Stimulated activated CD4-positive, alpha-beta T cell treated with anti-CD3 and anti-CD28 coated beads, Interleukin-1b, Interleukin-23, amount 100 ng/mL, for 24 hours (primary cell): Measurements from ENCODE around the gene RIBC2.
"Not testable (repeated sequence)": the region's sequence is repeated elsewhere in the genome, so short reads cannot be mapped to it uniquely, and the experiment has no call there.

Source experiments
- DNase-seq, 4 experiments: peaks; one replicate each; pipeline ENCODE4 v3.0.0-alpha.2; 2020; ENCODE audit warnings: low read depth in 4 of 4, low spot score in 1 of 4

The RIBC2 gene

DNA sequence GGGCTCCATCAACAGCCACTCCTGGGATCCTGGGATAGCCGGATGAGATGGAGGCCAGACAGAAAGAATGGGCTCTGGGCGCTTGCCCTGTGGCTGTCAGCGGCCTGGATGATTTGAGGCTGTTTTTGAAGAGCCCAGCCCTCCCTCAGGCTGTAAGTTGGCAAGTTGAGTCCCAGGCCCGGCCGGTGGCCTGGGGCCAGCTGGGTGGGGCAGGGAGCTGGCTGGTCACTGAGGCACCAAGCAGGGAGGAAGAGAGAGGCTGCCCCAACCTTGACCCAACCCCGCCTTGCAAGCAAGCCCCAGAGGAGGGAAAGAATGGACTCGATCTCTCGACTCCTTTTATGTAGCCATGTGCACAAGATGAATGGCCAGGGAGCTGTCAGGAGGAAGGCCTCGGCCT is 34.9 kb downstream of the RIBC2 start:
- DNase-seq, result no peak

DNA sequence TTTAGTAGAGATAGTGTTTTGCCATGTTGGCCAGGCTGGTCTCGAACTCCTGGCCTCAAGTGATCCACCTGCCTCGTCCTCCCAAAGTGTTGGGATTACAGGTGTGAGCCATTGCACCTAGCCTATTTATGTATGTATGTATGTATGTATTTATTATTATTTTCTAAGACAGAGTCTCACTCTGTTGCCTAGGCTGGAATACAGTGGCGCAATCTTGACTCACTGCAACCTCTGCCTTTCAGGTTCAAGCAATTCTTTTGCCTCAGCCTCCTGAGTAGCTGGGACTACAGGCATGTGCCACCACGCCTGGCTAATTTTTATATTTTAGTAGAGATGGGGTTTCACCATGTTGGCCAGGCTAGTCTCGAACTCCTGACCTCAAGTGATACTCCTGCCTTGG is 35.9 kb downstream of the RIBC2 start:
- not testable (repeated sequence) for DNase-seq

DNA sequence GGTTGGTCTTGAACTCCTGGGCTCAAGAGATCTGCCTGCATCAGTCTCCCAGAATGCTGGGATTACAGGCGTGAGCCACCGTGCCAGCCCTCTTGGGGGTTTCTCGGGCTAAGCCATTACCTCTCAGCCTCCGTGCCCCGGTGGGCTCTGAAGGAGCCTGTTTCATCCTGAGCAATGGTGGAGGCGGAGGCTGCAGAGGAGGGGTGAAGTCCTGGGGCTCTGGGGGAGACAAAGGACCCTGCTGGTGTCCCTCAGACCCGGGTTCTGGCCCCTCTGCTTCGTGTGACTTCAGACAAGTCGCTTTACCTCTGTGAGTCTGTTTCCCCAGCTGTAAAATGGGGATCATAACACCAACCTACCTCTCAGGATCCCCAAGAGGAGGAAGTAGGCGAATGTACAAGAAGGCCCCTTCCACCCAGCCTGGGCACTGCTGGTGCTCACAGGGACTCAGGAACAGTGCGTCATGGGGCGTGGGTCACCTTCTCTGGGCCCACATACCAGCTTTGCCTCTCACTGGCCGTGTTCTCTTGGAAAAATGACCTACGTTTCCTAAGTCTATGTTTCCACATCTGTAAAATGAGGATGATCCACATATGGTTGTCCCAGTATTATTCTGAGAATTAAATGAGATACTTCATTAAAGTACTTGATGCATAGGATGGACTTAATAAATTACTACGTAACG is 36.8 kb downstream of the RIBC2 start:
- DNase-seq, result no peak

DNA sequence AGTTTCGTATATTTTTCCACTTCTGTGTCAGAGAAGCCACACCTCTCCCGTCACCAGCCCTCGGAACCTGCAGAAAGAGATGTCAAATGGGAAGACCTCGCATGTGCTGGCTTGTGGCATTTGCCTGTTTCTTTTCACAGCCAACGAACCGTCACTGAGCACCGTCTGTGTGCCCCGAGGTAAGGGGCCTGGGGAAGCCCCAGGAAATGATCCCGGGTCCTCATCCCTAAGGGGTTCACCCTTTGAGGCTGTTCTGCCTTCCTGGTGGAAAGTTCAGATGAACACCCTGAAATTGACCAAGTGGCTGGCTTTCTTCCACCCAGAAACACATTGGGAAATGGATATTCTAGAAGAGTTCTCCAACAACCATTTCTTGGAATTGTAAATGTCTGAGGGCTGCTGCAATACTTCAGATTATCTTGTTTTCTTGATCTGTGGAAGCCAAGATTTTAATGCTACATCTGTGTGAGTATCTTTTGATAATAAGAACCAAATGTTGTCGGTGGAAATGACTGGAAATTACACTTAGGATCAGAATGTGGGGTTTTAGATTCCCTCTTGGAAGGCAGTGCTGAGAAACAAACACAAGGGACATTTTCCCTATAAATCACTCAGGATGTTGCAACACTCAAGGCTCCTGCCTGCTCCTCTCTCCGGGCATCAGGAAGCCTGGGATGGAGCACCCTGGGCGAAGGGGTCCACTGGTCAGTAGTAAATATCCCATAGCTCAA is 37.6 kb downstream of the RIBC2 start:
- DNase-seq, result no peak

DNA sequence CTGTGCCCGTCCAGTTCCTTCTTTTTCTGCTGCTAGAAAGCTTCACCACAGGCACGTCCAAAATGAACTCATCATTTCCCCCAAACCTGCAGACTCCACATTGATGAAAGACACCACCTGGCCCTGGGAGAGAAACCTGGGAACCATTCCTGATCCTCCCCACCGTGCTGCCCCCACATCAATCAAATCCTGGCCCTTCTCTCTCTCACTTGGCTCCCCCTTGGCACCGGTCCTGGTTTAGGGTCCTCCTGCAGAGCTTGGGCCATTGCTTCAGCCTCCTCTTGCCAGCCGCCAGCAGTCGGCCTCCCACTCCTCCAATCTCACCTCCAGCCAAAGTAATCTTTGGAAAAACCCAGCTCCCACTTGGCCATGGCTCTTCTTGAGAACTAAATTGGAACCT is 38.5 kb downstream of the RIBC2 start:
- DNase-seq, result no peak

DNA sequence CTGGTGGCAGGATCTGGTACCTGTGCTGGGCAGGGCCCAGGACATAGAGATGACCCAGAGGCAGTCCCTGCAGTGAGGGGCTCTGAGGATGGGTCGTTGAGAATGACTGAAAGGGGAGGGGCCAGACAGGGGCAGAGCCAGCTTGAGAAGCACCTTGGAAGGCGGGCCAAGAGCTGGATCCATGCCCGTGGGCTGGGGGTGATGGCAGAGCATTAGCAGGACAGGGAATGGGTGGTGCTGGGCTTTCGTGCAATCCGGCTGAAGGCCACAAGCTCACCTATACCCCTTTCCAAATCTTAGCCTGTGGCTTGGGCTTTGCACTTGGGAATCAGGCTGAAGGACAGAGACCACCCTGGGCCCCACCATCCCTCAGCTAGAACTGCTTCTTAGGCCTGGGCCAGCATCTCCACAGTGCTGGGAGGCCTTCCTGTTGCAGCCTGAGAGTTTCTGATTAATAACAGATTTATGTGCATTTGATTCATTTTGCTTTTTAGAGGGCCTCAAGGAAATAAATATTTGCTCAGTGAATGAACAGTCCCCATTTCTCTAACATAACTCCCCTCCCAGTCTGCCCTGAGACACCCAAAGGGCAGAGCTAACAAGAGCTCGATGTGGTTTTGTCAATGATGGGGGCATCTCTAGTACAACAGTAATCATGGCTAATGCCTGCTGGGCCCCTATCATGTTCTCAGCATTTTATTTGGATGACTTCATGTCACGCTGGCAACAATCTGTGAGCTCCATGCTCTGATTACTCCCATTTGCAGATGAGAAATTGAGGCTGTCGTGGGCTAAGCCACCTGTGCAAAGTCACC is 39.3 kb downstream of the RIBC2 start:
- no peak for DNase-seq

DNA sequence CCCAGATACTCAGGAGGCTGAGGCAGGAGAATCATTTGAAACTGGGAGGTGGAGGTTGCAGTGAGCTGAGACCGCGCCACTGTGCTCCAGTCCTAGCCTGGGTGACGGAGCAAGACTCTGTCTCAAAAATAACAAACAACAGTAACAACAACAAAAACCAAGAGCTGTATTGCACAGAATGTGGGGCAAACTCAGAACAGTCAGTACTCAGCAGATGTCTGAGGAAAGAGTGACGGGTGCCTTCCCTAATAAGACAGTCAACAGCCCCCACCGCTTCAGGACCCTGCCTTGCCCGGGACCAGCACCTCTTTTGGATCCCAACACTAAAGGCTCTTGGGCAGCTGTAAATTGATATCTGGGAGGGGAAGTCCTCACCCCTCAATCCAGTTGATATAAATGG is 40.3 kb downstream of the RIBC2 start:
- DNase-seq, result no peak

DNA sequence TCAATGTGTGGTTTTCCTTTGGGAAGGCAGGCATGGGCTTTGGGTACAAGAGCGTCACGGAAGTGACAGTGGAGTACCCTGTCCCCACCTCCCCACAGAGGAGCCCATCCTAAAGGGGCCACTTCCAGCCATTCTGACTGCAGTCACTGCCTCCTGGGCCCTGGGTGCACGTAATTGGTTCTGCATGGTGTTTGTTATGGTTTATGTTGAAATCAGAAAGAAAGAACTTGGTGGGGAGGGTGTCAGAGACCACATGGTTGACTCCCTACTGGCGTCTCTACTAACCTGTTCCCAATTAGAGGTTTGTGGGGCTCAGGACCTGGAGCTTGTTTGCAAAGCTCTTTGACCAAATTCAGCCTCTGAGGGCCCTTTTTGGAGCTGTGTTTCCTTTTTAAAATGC is 40.8 kb downstream of the RIBC2 start:
- no peak for DNase-seq

DNA sequence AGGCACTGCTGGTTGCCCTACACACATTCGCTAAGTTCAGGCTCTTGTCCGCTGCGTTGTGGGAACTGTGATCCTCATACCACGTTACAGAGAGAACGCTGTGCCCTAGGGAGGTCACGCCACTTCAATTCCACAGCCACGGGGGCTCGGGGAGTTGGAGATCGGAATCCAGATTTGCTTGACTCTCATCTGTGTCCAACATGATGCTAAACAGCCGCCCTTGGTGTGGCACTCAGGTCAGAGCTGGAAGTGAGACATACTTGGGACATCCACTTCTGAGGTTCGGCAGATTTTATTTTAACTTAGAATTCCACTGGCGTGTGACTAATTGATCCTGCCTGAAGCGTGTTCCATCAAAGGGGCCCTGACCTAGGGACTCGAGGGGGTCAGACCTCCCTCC is 41.7 kb downstream of the RIBC2 start:
- DNase-seq, result no peak

DNA sequence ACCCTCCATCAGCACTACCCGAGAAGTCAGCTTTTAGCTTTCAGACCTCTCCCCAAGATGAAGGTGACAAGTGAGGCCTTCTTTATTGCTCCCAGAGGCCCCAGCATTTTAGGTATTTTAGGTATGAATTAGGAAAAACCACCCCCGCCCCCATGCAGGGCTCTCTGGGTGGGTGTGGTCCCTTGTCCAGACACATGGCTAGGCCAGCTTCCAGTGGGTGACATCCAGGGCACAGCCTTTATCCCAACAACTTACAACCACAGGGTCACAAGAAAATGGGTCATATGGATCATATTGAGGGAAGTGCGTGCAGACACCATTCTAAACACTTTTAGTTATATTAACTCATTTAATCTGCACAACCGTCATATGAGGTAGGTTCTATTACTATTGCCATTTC is 42.1 kb downstream of the RIBC2 start:
- no peak for DNase-seq

DNA sequence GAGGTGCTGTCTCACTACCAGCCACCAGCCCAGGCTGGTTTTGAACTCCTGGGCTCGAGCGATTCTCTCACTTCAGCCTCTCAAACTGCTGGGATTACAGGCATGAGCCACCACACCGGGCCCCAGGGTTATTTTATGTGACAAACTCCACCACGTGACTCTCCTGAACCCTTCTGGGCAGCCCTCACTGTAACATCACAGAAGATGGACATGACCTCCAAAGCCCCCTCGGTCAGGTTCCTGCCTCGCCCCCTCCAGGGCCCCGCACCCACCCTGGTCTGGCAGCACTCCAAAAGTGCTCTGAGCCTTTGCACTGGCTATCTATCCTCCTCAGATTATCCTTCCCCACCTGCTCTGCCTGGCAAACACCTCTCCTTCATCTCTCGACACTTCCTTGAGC is 43.3 kb downstream of the RIBC2 start:
- DNase-seq, result no peak

DNA sequence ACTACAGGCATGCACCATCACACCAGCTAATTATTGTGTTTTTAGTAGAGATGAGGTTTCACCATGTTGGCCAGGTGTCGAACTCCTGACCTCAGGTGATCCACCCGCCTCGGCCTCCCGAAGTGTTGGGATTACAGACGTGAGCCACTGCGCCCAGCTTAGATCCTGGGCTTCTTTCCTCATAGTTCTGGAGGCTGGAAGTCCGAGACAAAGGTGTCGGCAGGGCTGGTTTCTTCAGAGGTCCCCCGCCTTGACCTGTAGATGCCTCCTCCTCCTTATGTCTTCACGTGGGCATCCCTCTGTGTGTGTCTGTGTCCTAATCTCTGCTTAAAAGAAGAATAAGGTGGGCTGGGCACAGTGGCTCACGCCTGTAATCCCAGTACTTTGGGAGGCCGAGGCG is 45.0 kb downstream of the RIBC2 start:
- DNase-seq, result no peak

DNA sequence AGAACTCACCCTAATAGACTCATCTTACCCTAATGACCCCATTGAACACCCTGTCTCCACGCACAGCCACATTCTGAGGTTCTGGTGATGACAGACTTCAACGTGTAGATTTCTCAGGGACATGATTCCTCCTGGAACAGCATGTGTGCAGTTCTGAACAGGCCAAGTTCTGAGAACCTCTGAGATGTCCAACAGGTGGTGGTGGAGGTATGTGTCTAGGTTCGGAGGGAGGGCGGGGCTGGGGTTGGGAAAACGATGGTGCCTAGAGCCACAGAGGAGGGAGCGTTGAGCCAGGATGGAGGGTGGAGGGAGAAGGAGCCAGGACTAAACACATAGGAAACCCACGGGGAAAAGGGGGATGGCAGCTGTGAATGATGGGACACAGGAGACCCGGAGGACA is 45.7 kb downstream of the RIBC2 start:
- no peak for DNase-seq

DNA sequence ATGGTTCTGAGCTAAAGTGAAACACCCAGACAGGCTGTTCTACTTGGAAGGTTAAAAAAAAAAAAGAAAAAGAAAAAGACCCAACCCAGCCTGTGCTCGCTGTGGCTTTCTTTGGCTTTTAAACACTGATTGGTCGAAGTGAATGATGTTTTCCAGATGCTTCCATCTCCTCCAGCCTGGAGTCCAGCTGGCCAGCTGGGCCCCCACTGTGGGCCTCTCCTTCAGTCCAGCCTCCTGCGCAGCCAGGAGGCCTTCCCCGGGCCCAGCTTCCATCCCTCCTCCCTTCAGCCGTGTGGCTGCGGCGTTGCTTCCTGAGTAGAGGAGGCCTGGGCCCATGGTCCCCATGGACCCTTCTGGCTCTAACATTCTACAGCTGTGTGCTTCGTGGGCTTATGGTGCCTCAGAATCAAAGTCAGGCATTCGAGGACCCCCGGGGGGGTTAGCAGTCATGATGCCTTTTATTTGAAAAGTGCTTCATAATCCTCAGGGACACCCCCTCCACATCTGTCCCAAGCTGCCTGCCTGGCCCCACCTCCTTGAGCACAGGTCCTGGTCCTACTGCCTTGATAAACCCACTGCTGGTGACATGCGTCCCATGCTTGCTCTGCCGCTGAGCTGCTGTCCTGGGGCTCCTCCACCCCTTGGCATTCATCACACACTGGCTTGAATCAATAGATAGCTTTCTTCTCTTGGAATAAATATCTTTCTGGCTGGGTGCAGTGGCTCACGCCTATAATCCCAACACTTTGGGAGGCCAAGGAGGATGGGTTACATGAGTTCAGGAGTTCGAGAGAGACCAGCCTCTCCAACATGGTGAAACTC is 47.0 kb downstream of the RIBC2 start:
- no peak for DNase-seq

DNA sequence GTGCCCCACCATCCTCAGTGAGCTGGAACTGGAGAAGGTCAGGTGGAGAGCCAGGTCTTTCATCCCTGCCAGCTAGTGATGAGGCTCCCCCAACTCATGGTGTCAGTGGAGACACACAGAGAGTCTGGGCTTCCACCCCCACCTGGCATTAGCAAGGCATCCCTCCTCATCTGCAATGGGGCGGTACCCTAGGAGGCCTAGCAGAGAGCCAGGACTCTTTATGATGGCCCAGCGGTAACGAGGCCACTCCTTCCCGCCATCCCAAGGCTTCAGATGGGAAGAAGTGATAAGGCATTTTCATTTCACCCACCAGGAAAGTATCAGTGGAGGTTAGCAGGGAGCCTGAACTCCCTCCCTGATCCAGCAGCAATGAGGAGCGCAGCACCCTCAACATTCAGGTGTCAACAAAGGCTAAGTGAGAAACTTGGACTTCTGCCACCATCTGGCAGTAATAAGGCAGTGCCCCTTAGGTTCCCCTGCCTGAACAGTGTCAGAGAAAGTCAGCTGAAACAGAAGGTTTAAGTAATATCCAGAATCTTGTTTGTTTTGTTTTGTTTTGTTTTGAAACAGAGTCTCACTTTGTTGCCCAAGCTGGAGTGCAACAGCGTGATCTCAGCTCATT is 48.7 kb downstream of the RIBC2 start:
- no peak for DNase-seq

DNA sequence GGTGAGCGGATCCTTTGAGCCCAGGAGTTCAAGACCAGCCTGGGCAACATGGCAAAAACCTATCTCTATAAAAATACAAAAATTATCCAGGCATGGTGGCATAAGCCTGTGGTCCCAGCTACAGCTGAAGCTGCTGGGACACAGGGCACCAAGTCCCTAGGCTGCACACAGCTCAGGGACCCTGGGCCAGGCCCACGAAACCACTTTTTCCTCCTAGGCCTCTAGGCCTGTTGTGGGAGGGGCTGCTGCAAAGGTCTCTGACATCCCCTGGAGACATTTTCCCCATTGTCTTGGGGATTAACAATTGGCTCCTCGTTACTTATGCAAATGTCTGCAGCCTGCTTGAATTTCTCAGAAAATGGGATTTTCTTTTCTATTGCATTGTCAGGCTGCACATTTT is 50.2 kb downstream of the RIBC2 start:
- not testable (repeated sequence) for DNase-seq

DNA sequence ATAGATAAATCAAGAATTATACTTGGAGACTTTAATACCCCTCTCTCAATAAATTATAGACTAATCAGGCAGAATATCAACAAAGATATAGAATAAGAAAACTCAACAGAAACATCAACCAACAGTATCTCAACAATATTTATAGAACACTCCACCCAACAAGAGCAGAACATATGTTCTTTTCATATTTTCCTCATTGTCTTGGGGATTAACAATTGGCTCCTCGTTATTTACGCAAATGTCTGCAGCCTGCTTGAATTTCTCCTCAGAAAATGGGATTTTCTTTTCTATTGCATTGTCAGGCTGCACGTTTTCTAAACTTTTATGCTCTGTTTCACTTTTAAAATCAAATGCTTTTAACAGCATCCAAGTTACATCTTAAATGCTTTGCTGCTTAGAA is 52.1 kb downstream of the RIBC2 start:
- no peak for DNase-seq

DNA sequence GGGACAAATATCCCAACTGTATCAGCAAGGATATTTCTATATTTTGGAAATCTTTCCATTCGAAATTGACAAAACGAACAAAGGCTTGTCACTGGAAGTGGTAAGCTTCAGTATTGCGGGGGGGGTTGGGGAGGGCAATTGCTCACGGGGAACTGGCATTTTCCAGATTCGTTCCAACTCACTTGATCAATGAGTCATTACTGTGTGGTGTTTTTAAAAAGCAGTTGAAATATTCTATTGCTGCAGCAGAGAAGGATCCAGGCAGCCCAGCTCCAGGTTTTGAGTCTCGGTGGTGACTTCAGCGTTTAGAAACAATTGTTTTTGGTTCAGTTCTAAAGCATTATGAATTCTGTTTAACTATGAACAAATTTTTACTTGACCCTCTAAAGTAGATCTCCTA is 55.4 kb downstream of the RIBC2 start:
- DNase-seq, result no peak

DNA sequence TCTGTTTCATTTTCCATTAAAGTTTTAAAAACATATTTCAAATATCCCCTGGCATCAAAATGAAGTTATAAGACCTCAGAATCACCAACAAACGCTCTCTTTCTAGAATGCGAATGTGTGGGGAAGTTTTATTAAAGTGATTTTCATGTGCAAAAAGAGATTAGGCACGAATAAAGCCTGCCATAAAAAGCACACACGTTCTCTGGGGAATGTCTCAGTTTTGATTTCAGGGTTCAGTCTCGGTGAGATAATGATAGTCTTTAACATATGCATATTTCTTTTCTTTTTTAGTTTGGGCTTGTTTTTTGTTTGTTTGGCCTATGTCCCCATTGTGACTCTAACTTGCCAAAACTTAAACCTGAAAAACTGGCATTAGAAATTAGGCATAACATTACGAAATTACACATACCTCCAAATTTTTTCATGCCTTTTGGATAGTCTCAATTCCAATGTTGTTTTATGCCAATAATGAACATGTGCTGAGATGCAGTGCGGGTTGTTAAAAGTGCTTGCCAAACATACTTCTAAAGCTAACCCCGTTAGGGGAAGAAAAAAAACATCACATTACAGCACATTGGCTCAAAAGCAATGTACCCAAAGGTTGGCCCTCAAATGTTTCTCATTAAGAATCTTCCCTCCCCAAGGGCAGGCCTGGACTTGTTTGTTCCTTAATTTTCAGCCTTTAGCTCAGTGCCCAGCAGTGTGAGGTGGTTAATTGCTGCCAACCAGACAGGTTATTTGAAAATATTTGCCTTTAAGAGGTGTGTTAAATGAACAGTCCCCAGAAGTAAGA is 56.0 kb downstream of the RIBC2 start:
- DNase-seq, result no peak

DNA sequence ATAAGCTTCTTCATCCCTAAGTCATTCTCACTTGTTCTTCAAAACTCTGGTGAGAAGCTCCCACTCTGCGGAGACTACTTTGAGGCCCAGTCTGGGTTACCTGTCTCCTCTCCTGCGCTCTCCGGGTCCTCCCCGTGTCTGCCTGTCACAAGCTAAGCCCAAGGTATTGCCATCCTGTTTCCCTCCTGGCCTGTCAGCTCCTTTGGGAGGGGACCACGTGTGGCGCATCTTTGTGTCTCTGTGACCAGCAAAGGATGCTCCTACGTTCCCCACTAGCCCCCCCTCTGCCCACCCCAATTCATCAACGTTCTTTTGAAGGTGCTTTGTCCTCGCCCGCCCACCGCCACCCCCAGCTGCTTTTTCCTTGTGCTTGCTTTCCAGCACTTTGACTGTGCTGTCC is 57.4 kb downstream of the RIBC2 start:
- DNase-seq, result no peak
